Psoas muscle (tissue), 8 donors: Measurements from ENCODE around the gene TFF1. TPM values are rescaled to one million over a fixed set of nuclear protein-coding genes. Genes with fewer than 3 reads are reported as not detected.

Experiments
- ATAC-seq, 4 donors: fragments of 200-7000 bp; cut with Tn5 transposase; one replicate each; pipeline ENCODE4 v1.9.1; 2020; ENCODE audit warnings: moderate library complexity in 3 of 4, mild to moderate bottlenecking in 2 of 4
- DNase-seq, 2 donors: peaks; one replicate each; pipeline ENCODE4 v3.0.0-alpha.2; 2020
- H3K27ac ChIP-seq: fragments of 200-600 bp; one replicate; pipeline ENCODE4 v1.8.0; 2022
- H3K27me3 ChIP-seq, 3 donors: fragments of 200-600 bp in 1 of 3; one replicate each; pipeline versions ENCODE4 v1.6.1 to v1.8.0; 2013 to 2022; ENCODE audit warnings: low read length in 2 of 3, mild to moderate bottlenecking in 2 of 3, moderate library complexity in 1 of 3; ENCODE audit not compliant: insufficient read depth in 3 of 3
- H3K36me3 ChIP-seq, 2 donors: fragments of 200-600 bp in 1 of 2; one replicate each; pipeline versions ENCODE4 v1.6.1 to v1.8.0; 2013 to 2022; ENCODE audit warnings: low read depth in 1 of 2, mild to moderate bottlenecking in 1 of 2, moderate library complexity in 1 of 2; ENCODE audit not compliant: insufficient read depth in 1 of 2
- H3K4me1 ChIP-seq: fragments of 200-600 bp; one replicate; pipeline ENCODE4 v1.8.0; 2022
- H3K4me3 ChIP-seq: fragments of 200-600 bp; one replicate; pipeline ENCODE4 v1.8.0; 2022; ENCODE audit warnings: mild to moderate bottlenecking
- H3K9me3 ChIP-seq: fragments of 200-600 bp; one replicate; pipeline ENCODE4 v1.8.0; 2022
- WGBS, 3 donors: extraction: QIAGEN DNeasy Blood & Tissue Kit; methylation state at CpG; one replicate each; pipeline versions ENCODE4 v1.1.6 to v1.1.7; 2013; 5-methylcytosine and 5-hydroxymethylcytosine counted together
- intact Hi-C, 2 donors: fragments of 100-400 bp; cut with DNase I; formaldehyde crosslinking; loops; one replicate each; pipeline versions ENCODE4 v1.11.0 to v1.14.2; 2022
- polyA plus RNA-seq, 3 donors: library from polyadenylated mRNA; stranded (reverse); fragments of 200-250 nt; gene quantifications; one replicate each; pipeline ENCODE4 v1.2.3, GENCODE V29; 2013
- total RNA-seq, 4 donors: library from RNA; stranded (reverse); fragmentation: NEBNext Ultra II Directional in 2 of 4; extraction: Animal tissue kit (Norgen Biotek cat#: 25700) in 2 of 4; gene quantifications; one replicate each; pipeline versions ENCODE4 v1.2.1 to v1.2.4, GENCODE V29; 2021 to 2023
- TF ChIP-seq, protein P1 (sequence below): fragments of 200-600 bp; IDR thresholded peaks from one replicate; pipeline ENCODE4 v1.8.0; 2022; ENCODE audit warnings: antibody characterized with exemption
- donor health status: healthy with polysubstance abuse.
- donor health status: DM: no; HTN: no; CAD: no; lungs with moderate emphysema.
- donor health status: Bipolar disorder and iron deficiency.
- donor health status: healthy.
- donor health status: DM: yes; HTN: yes; CAD: no.
- donor health status: DM: no; HTN: no; CAD: no.
- donor health status: DM: no; HTN: no; CAD: no.
- donor health status: DM: yes; HTN: yes; CAD: no.

The TFF1 gene
- total and polyA plus RNA-seq, 7 donors, result 0.16 TPM; not detected in 6

DNA sequence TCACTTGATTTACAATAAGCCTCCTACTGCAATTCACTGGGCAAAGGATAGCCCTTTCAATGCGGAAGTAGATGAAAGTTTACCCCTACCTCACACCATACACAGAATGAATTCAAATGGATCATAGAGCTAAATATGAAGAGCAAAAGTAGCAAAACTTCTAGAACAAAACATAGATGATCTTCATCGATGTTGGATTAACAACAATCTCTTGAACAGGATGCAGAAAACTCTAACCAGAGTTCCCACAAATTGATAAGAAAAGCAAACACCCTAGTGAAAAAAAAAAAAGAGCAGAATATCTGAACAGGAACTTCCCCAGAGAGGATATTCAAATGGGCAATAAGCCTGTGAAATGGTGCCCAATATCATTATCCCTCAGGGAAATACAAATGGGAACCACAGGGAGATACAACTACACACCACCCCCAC is 35.5 kb upstream of the TFF1 start:
- Histone ChIP-seq H3K9me3 (peaks cover 5% of the 10 kb centered on the region), H3K27me3 (peaks cover 0 to 11% (median 0%) of the 10 kb centered on the region in 3 donors), H3K4me3 (no peak overlapping the region), H3K4me1 (no peaks in the 10 kb centered on the region), H3K36me3 (no peaks in the 10 kb centered on the region), H3K27ac (no peak overlapping the region)
- TF ChIP-seq, protein P1, sequence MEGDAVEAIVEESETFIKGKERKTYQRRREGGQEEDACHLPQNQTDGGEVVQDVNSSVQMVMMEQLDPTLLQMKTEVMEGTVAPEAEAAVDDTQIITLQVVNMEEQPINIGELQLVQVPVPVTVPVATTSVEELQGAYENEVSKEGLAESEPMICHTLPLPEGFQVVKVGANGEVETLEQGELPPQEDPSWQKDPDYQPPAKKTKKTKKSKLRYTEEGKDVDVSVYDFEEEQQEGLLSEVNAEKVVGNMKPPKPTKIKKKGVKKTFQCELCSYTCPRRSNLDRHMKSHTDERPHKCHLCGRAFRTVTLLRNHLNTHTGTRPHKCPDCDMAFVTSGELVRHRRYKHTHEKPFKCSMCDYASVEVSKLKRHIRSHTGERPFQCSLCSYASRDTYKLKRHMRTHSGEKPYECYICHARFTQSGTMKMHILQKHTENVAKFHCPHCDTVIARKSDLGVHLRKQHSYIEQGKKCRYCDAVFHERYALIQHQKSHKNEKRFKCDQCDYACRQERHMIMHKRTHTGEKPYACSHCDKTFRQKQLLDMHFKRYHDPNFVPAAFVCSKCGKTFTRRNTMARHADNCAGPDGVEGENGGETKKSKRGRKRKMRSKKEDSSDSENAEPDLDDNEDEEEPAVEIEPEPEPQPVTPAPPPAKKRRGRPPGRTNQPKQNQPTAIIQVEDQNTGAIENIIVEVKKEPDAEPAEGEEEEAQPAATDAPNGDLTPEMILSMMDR, result no peak
- 85 to 96% (median 91%) methylated on average over 2 of the region's 2 CpGs for WGBS, 3 donors
- DNase-seq, result no peak
- no peak for ATAC-seq
- intact Hi-C loops, result no loop called here

DNA sequence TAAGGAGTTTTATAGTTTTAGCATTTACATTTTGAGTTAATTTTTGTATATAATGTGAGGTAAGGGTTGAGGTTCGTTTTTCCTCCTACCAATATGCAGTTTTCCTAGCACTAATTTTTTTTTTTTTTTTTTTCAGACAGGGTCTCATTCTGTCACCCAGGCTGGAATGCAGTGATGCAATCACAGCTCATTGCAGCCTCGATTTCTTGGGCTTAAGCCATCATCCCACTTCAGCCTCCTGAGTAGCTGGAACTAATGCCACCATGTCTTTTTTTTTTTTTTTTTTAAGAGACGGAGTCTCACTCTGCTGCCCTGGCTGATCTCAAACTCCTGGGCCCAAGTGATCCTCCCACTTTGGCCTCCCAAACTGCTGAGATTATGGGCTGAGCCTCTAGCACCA is 34.8 kb upstream of the TFF1 start:
- Histone ChIP-seq H3K9me3 (peaks cover 5% of the 10 kb centered on the region), H3K27ac (no peak overlapping the region), H3K4me3 (no peak overlapping the region), H3K4me1 (no peaks in the 10 kb centered on the region), H3K36me3 (no peaks in the 10 kb centered on the region), H3K27me3 (peaks cover 0 to 11% (median 0%) of the 10 kb centered on the region in 3 donors)
- DNase-seq, result no peak
- TF ChIP-seq, protein P1, result no peak
- 24 to 47% (median 35%) methylated on average over 3 of the region's 3 CpGs for WGBS, 3 donors
- ATAC-seq, result no peak
- intact Hi-C loops, result no loop called here

DNA sequence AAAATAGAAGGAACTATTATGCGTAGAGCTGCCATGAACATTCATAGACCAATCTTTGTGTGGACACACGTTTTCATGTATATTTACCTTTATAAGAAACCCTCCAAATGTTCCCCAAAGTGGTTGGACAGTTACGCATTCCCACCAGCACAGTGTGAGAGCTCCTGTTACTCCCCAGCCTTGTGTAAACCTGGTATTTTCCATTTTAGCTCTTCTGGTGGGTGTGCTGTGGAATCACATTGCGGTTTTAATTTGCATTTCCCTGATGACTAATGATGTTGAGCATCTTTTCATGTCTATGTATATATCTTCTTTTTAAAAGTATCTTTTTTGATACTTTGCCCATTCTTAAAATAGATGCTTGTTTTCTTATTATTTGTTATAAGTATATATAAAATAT is 34.2 kb upstream of the TFF1 start:
- DNase-seq, result no peak
- Histone ChIP-seq H3K27ac (no peak overlapping the region), H3K4me1 (no peaks in the 10 kb centered on the region), H3K36me3 (no peaks in the 10 kb centered on the region), H3K27me3 (peaks cover 0 to 10% (median 0%) of the 10 kb centered on the region in 3 donors), H3K4me3 (no peak overlapping the region), H3K9me3 (peaks cover 5% of the 10 kb centered on the region)
- TF ChIP-seq, protein P1, result no peak
- 73 to 80% (median 75%) methylated on average over 4 of the region's 4 CpGs for WGBS, 3 donors
- ATAC-seq, result no peak
- intact Hi-C loops, result no loop called here

DNA sequence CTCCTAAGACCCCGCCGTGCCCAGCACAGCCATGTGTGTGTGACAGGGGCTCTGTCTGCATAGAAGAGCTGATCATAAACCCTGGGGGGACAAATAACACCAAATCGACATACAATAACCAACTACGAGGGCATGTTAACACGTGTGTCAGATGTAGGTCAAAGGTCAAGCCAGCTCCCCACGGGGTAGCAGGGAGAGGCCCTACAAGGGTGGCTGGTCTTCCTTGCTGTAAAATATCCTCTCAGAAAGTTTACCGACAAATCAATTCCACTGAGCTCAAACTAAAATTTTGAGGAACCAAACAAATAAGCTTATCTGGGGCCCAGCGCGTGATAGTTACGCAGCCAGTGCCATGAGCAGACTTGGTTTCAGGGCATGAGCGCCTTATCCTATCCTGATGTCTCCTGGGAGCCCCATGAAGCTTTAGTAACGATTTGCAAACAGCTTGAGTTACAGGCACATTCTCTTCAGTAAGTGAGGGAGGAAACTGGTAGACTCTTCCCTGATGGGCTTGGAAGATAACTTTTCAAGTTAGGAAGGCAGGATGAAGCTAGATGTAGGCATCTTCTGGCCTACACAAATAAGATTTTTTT is 32.2 kb upstream of the TFF1 start:
- Histone ChIP-seq H3K4me1 (no peaks in the 10 kb centered on the region), H3K27me3 (peaks cover 0 to 4% (median 1%) of the 10 kb centered on the region in 3 donors), H3K27ac (no peak overlapping the region), H3K9me3 (peaks cover 5% of the 10 kb centered on the region), H3K4me3 (no peak overlapping the region), H3K36me3 (no peaks in the 10 kb centered on the region)
- 54 to 69% (median 57%) methylated on average over 12 of the region's 12 CpGs for WGBS, 3 donors
- ATAC-seq (no peak), DNase-seq (no peak)
- intact Hi-C loops, result no loop called here
- TF ChIP-seq, protein P1, result no peak
